Measurements from ENCODE around the gene RELN.

GRCh38 chr7:103914147-103914899, 75.1 kb downstream of the RELN start:
- TF ChIP-seq CTCF (IDR thresholded peaks at IDR 0.05 in 4 of 5, conservative IDR thresholded peaks at IDR 0.05 in 1 of 5) = no peak
- no peak for TF ChIP-seq POLR2A (IDR thresholded peaks at IDR 0.05)

Measured in gastrocnemius medialis (tissue), 4 donors.